ENCODE measurements around the gene ATF1. TPM values are rescaled to one million over a fixed set of nuclear protein-coding genes. Genes with fewer than 3 reads are reported as not detected.
A peak's percentile ranks its signal among the peaks of the same experiment; 100 is the strongest.

ATF1 gene
- total RNA-seq, 3 donors from 2014 or later (not counting 1 experiment from before 2014, with no cell fraction given): 20.1 to 36.8 (median 23.1) TPM

GRCh38 chr12:50778663-50779590 lies 15.0 kb downstream of the ATF1 start:
- no peaks in the 10 kb centered on the region for H3K27me3 Mint-ChIP-seq (ENCODE audit: low read depth in 2 of 2)
- intact Hi-C loops (cut with micrococcal nuclease): no loop called here
- TF ChIP-seq CTCF (IDR thresholded peaks at IDR 0.05): no peak
- WGBS (ENCODE audit: insufficient coverage): 91% methylated on average over 6 of the region's 8 CpGs
- H3K9me3 Mint-ChIP-seq: no peaks in the 10 kb centered on the region
- no peak overlapping the region for H3K27ac ChIP-seq (ENCODE audit: low read length)
- H3K4me3 Mint-ChIP-seq: no peak overlapping the region
- H3K4me3 ChIP-seq (ENCODE audit: low read length): no peak overlapping the region
- H3K9me3 ChIP-seq (ENCODE audit: control insufficient read depth, insufficient read depth, low read length): no peaks in the 10 kb centered on the region
- DNase-seq (no peak), ATAC-seq (no peak)
- peaks cover 12% of the 10 kb centered on the region for H3K36me3 ChIP-seq (ENCODE audit: control insufficient read depth, insufficient read depth, low read length)
- H3K27me3 ChIP-seq (ENCODE audit: control insufficient read depth, insufficient read depth, low read length): no peaks in the 10 kb centered on the region
- H3K4me1 ChIP-seq (ENCODE audit: control insufficient read depth, insufficient read depth, low read length): no peaks in the 10 kb centered on the region
- peak overlapping the region in 1 of 2 donors; percentile 66 for H3K27ac Mint-ChIP-seq
- peaks cover 13 to 23% of the 10 kb centered on the region in 2 donors for H3K4me1 Mint-ChIP-seq
- no peaks in the 10 kb centered on the region for H3K36me3 Mint-ChIP-seq

GRCh38 chr12:50780013-50780412 lies 16.1 kb downstream of the ATF1 start:
- ATAC-seq (no peak), DNase-seq (no peak)
- intact Hi-C loops (cut with micrococcal nuclease): no loop called here
- H3K27me3 Mint-ChIP-seq (ENCODE audit: low read depth in 2 of 2): no peaks in the 10 kb centered on the region
- H3K27me3 ChIP-seq (ENCODE audit: control insufficient read depth, insufficient read depth, low read length): no peaks in the 10 kb centered on the region
- peaks cover 12% of the 10 kb centered on the region for H3K36me3 ChIP-seq (ENCODE audit: control insufficient read depth, insufficient read depth, low read length)
- H3K36me3 Mint-ChIP-seq: no peaks in the 10 kb centered on the region
- H3K4me1 Mint-ChIP-seq: peaks cover 13 to 31% of the 10 kb centered on the region in 2 donors
- no peaks in the 10 kb centered on the region for H3K4me1 ChIP-seq (ENCODE audit: control insufficient read depth, insufficient read depth, low read length)
- H3K9me3 ChIP-seq (ENCODE audit: control insufficient read depth, insufficient read depth, low read length): no peaks in the 10 kb centered on the region
- no peak overlapping the region for H3K27ac ChIP-seq (ENCODE audit: low read length)
- H3K9me3 Mint-ChIP-seq: no peaks in the 10 kb centered on the region
- no peak overlapping the region for H3K4me3 ChIP-seq (ENCODE audit: low read length)
- TF ChIP-seq CTCF (IDR thresholded peaks at IDR 0.05): no peak
- H3K4me3 Mint-ChIP-seq: no peak overlapping the region
- H3K27ac Mint-ChIP-seq: no peak overlapping the region
- 94% methylated on average over 3 of the region's 4 CpGs for WGBS (ENCODE audit: insufficient coverage)

GRCh38 chr12:50784501-50784900 lies 20.6 kb downstream of the ATF1 start:
- Histone ChIP-seq H3K27ac (ENCODE audit: low read length) (no peak overlapping the region), H3K4me1 (ENCODE audit: control insufficient read depth, insufficient read depth, low read length) (no peaks in the 10 kb centered on the region), H3K36me3 (ENCODE audit: control insufficient read depth, insufficient read depth, low read length) (peaks cover 16% of the 10 kb centered on the region), H3K4me3 (ENCODE audit: low read length) (no peak overlapping the region), H3K9me3 (ENCODE audit: control insufficient read depth, insufficient read depth, low read length) (peaks cover 3% of the 10 kb centered on the region), H3K27me3 (ENCODE audit: control insufficient read depth, insufficient read depth, low read length) (no peaks in the 10 kb centered on the region)
- intact Hi-C loops (cut with micrococcal nuclease): no loop called here
- no peaks in the 10 kb centered on the region for H3K27me3 Mint-ChIP-seq (ENCODE audit: low read depth in 2 of 2)
- DNase-seq (peak in 1 of 2 donors; percentile 11), ATAC-seq (no peak)
- 78% methylated on average over 4 of the region's 4 CpGs for WGBS (ENCODE audit: insufficient coverage)
- H3K36me3 Mint-ChIP-seq: no peaks in the 10 kb centered on the region
- H3K27ac Mint-ChIP-seq: no peak overlapping the region
- H3K4me1 Mint-ChIP-seq: peaks cover 12 to 23% of the 10 kb centered on the region in 2 donors
- H3K9me3 Mint-ChIP-seq: peaks cover 2 to 3% of the 10 kb centered on the region in 2 donors
- H3K4me3 Mint-ChIP-seq: no peak overlapping the region
- TF ChIP-seq CTCF (IDR thresholded peaks at IDR 0.05): no peak
